Measurements from ENCODE around the gene ADGB. TPM values are rescaled to one million over a fixed set of nuclear protein-coding genes. Genes with fewer than 3 reads are reported as not detected.
"Not testable (repeated sequence)": the region's sequence is repeated elsewhere in the genome, so short reads cannot be mapped to it uniquely, and the experiment has no call there.

The ADGB gene
- total RNA-seq, 2 donors from 2014 or later = not detected

GRCh38 chr6:146840641-146841040 lies 241.9 kb downstream of the ADGB start:
- no peak for DNase-seq
- H3K36me3 ChIP-seq (replicated peaks in 1 of 2; ENCODE audit: insufficient read depth in 1 of 2, low read depth in 2 of 2) = no peaks in the 10 kb centered on the region
- H3K4me1 ChIP-seq = no peaks in the 10 kb centered on the region
- no peak overlapping the region for H3K27ac ChIP-seq
- no peak for ATAC-seq
- H3K9me3 ChIP-seq = no peaks in the 10 kb centered on the region
- TF ChIP-seq CTCF (IDR thresholded peaks at IDR 0.05) (no peak), POLR2A (IDR thresholded peaks at IDR 0.05) (no peak)
- H3K4me3 ChIP-seq = no peak overlapping the region
- intact Hi-C loops (cut with DNase I) = no loop called here
- no peaks in the 10 kb centered on the region for H3K27me3 ChIP-seq
- 93 to 98% methylated on average over 3 of the region's 3 CpGs for WGBS, 2 donors

- DNase-seq (no peak), ATAC-seq (no peak)
- intact Hi-C loops (cut with DNase I) = no loop called here
- Histone ChIP-seq H3K27ac (no peak overlapping the region), H3K4me1 (no peaks in the 10 kb centered on the region), H3K4me3 (no peak overlapping the region), H3K36me3 (replicated peaks in 1 of 2; ENCODE audit: insufficient read depth in 1 of 2, low read depth in 2 of 2) (no peaks in the 10 kb centered on the region), H3K27me3 (no peaks in the 10 kb centered on the region), H3K9me3 (no peaks in the 10 kb centered on the region)
- TF ChIP-seq CTCF (IDR thresholded peaks at IDR 0.05) = no peak
- TF ChIP-seq POLR2A (IDR thresholded peaks at IDR 0.05) = no peak
- WGBS, 2 donors = 17 to 27% methylated on average over 1 of the region's 1 CpG
Measured at GRCh38 chr6:146847426-146847825, 248.7 kb downstream of the ADGB start.

GRCh38 chr6:146850238-146850896 lies 251.6 kb downstream of the ADGB start:
- H3K9me3 ChIP-seq = no peaks in the 10 kb centered on the region
- TF ChIP-seq CTCF (IDR thresholded peaks at IDR 0.05) (no peak), POLR2A (IDR thresholded peaks at IDR 0.05) (no peak)
- H3K4me3 ChIP-seq = no peak overlapping the region
- no peaks in the 10 kb centered on the region for H3K4me1 ChIP-seq
- WGBS, 2 donors = 70 to 75% methylated on average over 5 to 6 of the region's 6 CpGs
- no peaks in the 10 kb centered on the region for H3K36me3 ChIP-seq (replicated peaks in 1 of 2; ENCODE audit: insufficient read depth in 1 of 2, low read depth in 2 of 2)
- DNase-seq = no peak
- intact Hi-C loops (cut with DNase I) = loop anchor here (10.0 kb wide), 1 partner anchor 354 kb away; the partner anchor contains the start of gene STXBP5
- ATAC-seq = no peak
- H3K27me3 ChIP-seq = no peaks in the 10 kb centered on the region
- H3K27ac ChIP-seq = no peak overlapping the region

- ATAC-seq (no peak), DNase-seq (no peak)
- no peaks in the 10 kb centered on the region for H3K4me1 ChIP-seq
- intact Hi-C loops (cut with DNase I) = loop anchor here (10.0 kb wide), 1 partner anchor 354 kb away; the partner anchor contains the start of gene STXBP5
- no peaks in the 10 kb centered on the region for H3K27me3 ChIP-seq
- TF ChIP-seq CTCF (IDR thresholded peaks at IDR 0.05) (no peak), POLR2A (IDR thresholded peaks at IDR 0.05) (no peak)
- H3K27ac ChIP-seq = no peak overlapping the region
- H3K4me3 ChIP-seq = no peak overlapping the region
- no peaks in the 10 kb centered on the region for H3K9me3 ChIP-seq
- no peaks in the 10 kb centered on the region for H3K36me3 ChIP-seq (replicated peaks in 1 of 2; ENCODE audit: insufficient read depth in 1 of 2, low read depth in 2 of 2)
Measured at GRCh38 chr6:146850981-146851380, 252.2 kb downstream of the ADGB start.

GRCh38 chr6:146851837-146852236 lies 253.1 kb downstream of the ADGB start:
- intact Hi-C loops (cut with DNase I) = loop anchor here (10.0 kb wide), 1 partner anchor 353 kb away; the partner anchor contains the start of gene STXBP5
- Histone ChIP-seq H3K4me3 (no peak overlapping the region), H3K4me1 (no peaks in the 10 kb centered on the region), H3K27me3 (no peaks in the 10 kb centered on the region), H3K36me3 (replicated peaks in 1 of 2; ENCODE audit: insufficient read depth in 1 of 2, low read depth in 2 of 2) (no peaks in the 10 kb centered on the region), H3K27ac (no peak overlapping the region), H3K9me3 (no peaks in the 10 kb centered on the region)
- 64 to 69% methylated on average over 1 of the region's 1 CpG for WGBS, 2 donors
- TF ChIP-seq CTCF (IDR thresholded peaks at IDR 0.05) = no peak
- ATAC-seq = no peak
- no peak for DNase-seq

GRCh38 chr6:146854521-146855255 lies 255.9 kb downstream of the ADGB start:
- not testable (repeated sequence) for ATAC-seq; H3K4me3 ChIP-seq; H3K27ac ChIP-seq; H3K4me1 ChIP-seq; H3K27me3 ChIP-seq; H3K36me3 ChIP-seq (replicated peaks in 1 of 2; ENCODE audit: insufficient read depth in 1 of 2, low read depth in 2 of 2); DNase-seq; H3K9me3 ChIP-seq
- intact Hi-C loops (cut with DNase I) = loop anchor here (10.0 kb wide), 1 partner anchor 350 kb away; the partner anchor contains the start of gene STXBP5
- WGBS, 2 donors = 77 to 84% methylated on average over 6 of the region's 6 CpGs

Data from body of pancreas (tissue), 4 donors.